HCT116 (cell line): ENCODE data around the gene TPK1. TPM values are rescaled to one million over a fixed set of nuclear protein-coding genes. Genes with fewer than 3 reads are reported as not detected.

Experiments
- ATAC-seq: fragments of 200-7000 bp; cut with Tn5 transposase; 2 replicates; pipeline ENCODE4 v1.9.1; 2020; ENCODE audit warnings: mild to moderate bottlenecking, moderate library complexity
- BruUV-seq: library from RNA; stranded (reverse); fragments of 400-500 nt; replicated peaks from 2 replicates; lab custom pipeline; 2021; lab: Mats Ljungman, UMichigan
- CTCF ChIA-PET: fragments of 300-600 bp; sonication (Branson Sonifier 250); formaldehyde crosslinking; loops from one replicate; lab custom pipeline; 2021; ENCODE audit warnings: antibody characterized with exemption; lab: Charles Lee
- POLR2A ChIA-PET: fragments of 300-600, 350-600 bp; sonication (Branson Sonifier 250); formaldehyde crosslinking; loops from one replicate; lab custom pipeline; 2021; ENCODE audit warnings: antibody characterized with exemption; lab: Charles Lee
- RAD21 ChIA-PET, 2 experiments: fragments of 300-600 bp; sonication (Branson Sonifier 250); formaldehyde crosslinking; loops; one replicate each; lab custom pipeline; 2023; ENCODE audit warnings: low total read pairs in 2 of 2; ENCODE audit not compliant: uncharacterized antibody in 2 of 2, unreplicated experiment in 2 of 2, low non-redundant PET in 1 of 2; lab: Charles Lee
- DNase-seq: peaks from one replicate; pipeline ENCODE4 v3.0.0-alpha.2; 2010; ENCODE audit warnings: low read depth, low spot score
- H2AFZ ChIP-seq: fragments of 200-600 bp; shearing (Covaris generic), sonication (generic); 2 replicates; pipeline ENCODE4 v1.6.1; 2017; ENCODE audit warnings: low read depth, mixed run types, mixed read lengths, antibody characterized with exemption, low read length; ENCODE audit not compliant: poor library complexity, severe bottlenecking
- H3K27ac ChIP-seq: 2 replicates; pipeline ENCODE4 v1.5.1; 2012; ENCODE audit warnings: low read depth, low read length
- H3K27me3 ChIP-seq: fragments of 200-600 bp; sonication (generic); 2 replicates; pipeline ENCODE4 v1.6.1; 2016; ENCODE audit warnings: mixed run types, low read length, mixed read lengths; ENCODE audit not compliant: insufficient read depth
- H3K36me3 ChIP-seq, 2 experiments: fragments of 200-500 bp in 1 of 2; fragments of 200-600 bp in 1 of 2; sonication (Bioruptor generic) in 1 of 2; sonication (generic) in 1 of 2; 2 replicates each; pipeline versions ENCODE4 v1.5.1 to v1.6.1; 2014 to 2016; ENCODE audit warnings: low read length in 2 of 2, inconsistent platforms in 1 of 2, mixed read lengths in 1 of 2, mixed run types in 1 of 2; ENCODE audit not compliant: insufficient read depth in 2 of 2, control insufficient read depth in 1 of 2
- H3K4me1 ChIP-seq, 2 experiments: fragments of 200-600 bp in 1 of 2; sonication (generic) in 1 of 2; 2 replicates each; pipeline versions ENCODE4 v1.5.1 to v1.6.1; 2012 to 2017; ENCODE audit warnings: low read length in 2 of 2, inconsistent platforms in 1 of 2, mild to moderate bottlenecking in 1 of 2, mixed read lengths in 1 of 2, mixed run types in 1 of 2, moderate library complexity in 1 of 2; ENCODE audit not compliant: insufficient read depth in 2 of 2, control insufficient read depth in 1 of 2
- H3K4me2 ChIP-seq: fragments of 200-600 bp; sonication (generic); 2 replicates; pipeline ENCODE4 v1.6.1; 2017; ENCODE audit warnings: mixed run types, low read length, mixed read lengths
- H3K4me3 ChIP-seq, 2 experiments: fragments of 200-600 bp in 1 of 2; sonication (generic) in 1 of 2; replicated peaks in 1 of 2; 2 replicates each; pipeline ENCODE4 v1.5.1; 2011 to 2016; ENCODE audit warnings: low read length in 2 of 2, control low read depth in 1 of 2, low read depth in 1 of 2, mild to moderate bottlenecking in 1 of 2, mixed read lengths in 1 of 2, mixed run types in 1 of 2
- H3K79me2 ChIP-seq: fragments of 200-600 bp; sonication (generic); 2 replicates; pipeline ENCODE4 v1.6.1; 2017; ENCODE audit warnings: mild to moderate bottlenecking, mixed run types, low read length, moderate library complexity, mixed read lengths; ENCODE audit not compliant: insufficient read depth
- H3K9ac ChIP-seq: fragments of 200-600 bp; sonication (generic); 2 replicates; pipeline ENCODE4 v1.6.1; 2016; ENCODE audit warnings: low read length, mixed read lengths
- H3K9me2 ChIP-seq: fragments of 200-600 bp; sonication (generic), shearing (Covaris generic); 2 replicates; pipeline ENCODE4 v1.6.1; 2017; ENCODE audit warnings: mixed run types, mild to moderate bottlenecking, moderate library complexity; ENCODE audit not compliant: insufficient read depth
- H3K9me3 ChIP-seq, 2 experiments: fragments of 200-500 bp in 1 of 2; fragments of 200-600 bp in 1 of 2; sonication (Bioruptor generic) in 1 of 2; sonication (generic) in 1 of 2; 2 replicates each; pipeline ENCODE4 v1.6.1; 2014 to 2017; ENCODE audit warnings: low read length in 2 of 2, mixed read lengths in 2 of 2, inconsistent platforms in 1 of 2, low read depth in 1 of 2, mild to moderate bottlenecking in 1 of 2, mixed run types in 1 of 2, moderate library complexity in 1 of 2; ENCODE audit not compliant: control insufficient read depth in 1 of 2, insufficient read depth in 1 of 2
- H4K20me1 ChIP-seq: fragments of 200-600 bp; sonication (generic), shearing (Covaris generic); 2 replicates; pipeline ENCODE4 v1.6.1; 2017; ENCODE audit warnings: mixed run types, mild to moderate bottlenecking, moderate library complexity; ENCODE audit not compliant: insufficient read depth
- CEBPB ChIP-seq: IDR thresholded peaks from 2 replicates; pipeline ENCODE4 v1.6.1; 2012; ENCODE audit warnings: low read depth
- ELF1 ChIP-seq: IDR thresholded peaks from 2 replicates; pipeline ENCODE4 v1.6.1; 2012; ENCODE audit warnings: low read depth, borderline replicate concordance
- EZH2 ChIP-seq: fragments of 200-600 bp; sonication (generic); IDR thresholded peaks from 2 replicates; pipeline ENCODE4 v1.6.1; 2017; ENCODE audit warnings: antibody characterized with exemption, mixed run types
- FOSL1 ChIP-seq: IDR thresholded peaks from 2 replicates; pipeline ENCODE4 v1.6.1; 2012; ENCODE audit warnings: low read depth
- JUND ChIP-seq: IDR thresholded peaks from 2 replicates; pipeline ENCODE4 v1.6.1; 2012
- POLR2A ChIP-seq: IDR thresholded peaks from 2 replicates; pipeline ENCODE4 v1.7.0; 2011; ENCODE audit warnings: borderline replicate concordance; ENCODE audit not compliant: insufficient read depth, insufficient read length; ENCODE audit errors: extremely low read depth
- POLR2AphosphoS5 ChIP-seq: IDR thresholded peaks from 2 replicates; pipeline ENCODE4 v1.6.1; 2011; ENCODE audit warnings: mild to moderate bottlenecking, low read depth, low read length, moderate library complexity
- RAD21 ChIP-seq: IDR thresholded peaks from 2 replicates; pipeline ENCODE4 v1.6.1; 2012; ENCODE audit warnings: low read depth, mild to moderate bottlenecking
- SIN3A ChIP-seq: IDR thresholded peaks from 2 replicates; pipeline ENCODE4 v1.6.1; 2012; ENCODE audit warnings: low read depth
- SP1 ChIP-seq: IDR thresholded peaks from 2 replicates; pipeline ENCODE4 v1.6.1; 2012; ENCODE audit warnings: low read depth
- SRF ChIP-seq: IDR thresholded peaks from 2 replicates; pipeline ENCODE4 v1.6.1; 2012; ENCODE audit warnings: low read depth
- TCF7L2 ChIP-seq: IDR thresholded peaks from 2 replicates; pipeline ENCODE4 v1.7.0; 2011; ENCODE audit warnings: borderline replicate concordance, inconsistent platforms; ENCODE audit not compliant: insufficient read depth, insufficient read length; ENCODE audit errors: extremely low read depth
- ZFX ChIP-seq: fragments of 450-650 bp; IDR thresholded peaks from 2 replicates; pipeline ENCODE4 v1.6.1; 2017
- ZNF274 ChIP-seq: fragments of 200-500 bp; sonication (Bioruptor generic); IDR thresholded peaks from 2 replicates; pipeline ENCODE4 v1.6.1; 2014; ENCODE audit warnings: mild to moderate bottlenecking, low read depth, low read length, inconsistent platforms
- intact Hi-C: fragments of 100-400 bp; cut with micrococcal nuclease; formaldehyde crosslinking; loops from 2 replicates; pipeline ENCODE4 v1.10.0; 2022
- total RNA-seq: library from RNA; stranded (reverse); gene quantifications from one replicate; pipeline ENCODE4 v1.2.1, GENCODE V29; 2021; ENCODE audit not compliant: unreplicated experiment
- TF ChIP-seq, protein P1 (sequence below): IDR thresholded peaks from 2 replicates; pipeline ENCODE4 v1.6.1; 2012; ENCODE audit warnings: low read depth
- TF ChIP-seq, protein P2 (sequence below), 3 experiments: fragments of 200-600 bp in 1 of 3; sonication (generic) in 1 of 3; IDR thresholded peaks in 2 of 3; conservative IDR thresholded peaks in 1 of 3; 2 replicates each; pipeline ENCODE4 v1.5.1; 2012 to 2017; ENCODE audit warnings: low read depth in 2 of 3, low read length in 2 of 3, antibody characterized with exemption in 1 of 3, borderline replicate concordance in 1 of 3, control low read depth in 1 of 3, mild to moderate bottlenecking in 1 of 3, mixed read lengths in 1 of 3, mixed run types in 1 of 3, moderate library complexity in 1 of 3; ENCODE audit not compliant: insufficient read depth in 1 of 3
- TF ChIP-seq, protein P3 (sequence below): IDR thresholded peaks from 2 replicates; pipeline ENCODE4 v1.6.1; 2012
- TF ChIP-seq, protein P4 (sequence below): IDR thresholded peaks from 2 replicates; pipeline ENCODE4 v1.6.1; 2011; ENCODE audit warnings: mild to moderate bottlenecking, low read length, moderate library complexity; ENCODE audit not compliant: insufficient replicate concordance; ENCODE audit errors: extremely low read depth

Gene TPK1
- total RNA-seq, 1 experiment from 2014 or later = 5.4 TPM

DNA sequence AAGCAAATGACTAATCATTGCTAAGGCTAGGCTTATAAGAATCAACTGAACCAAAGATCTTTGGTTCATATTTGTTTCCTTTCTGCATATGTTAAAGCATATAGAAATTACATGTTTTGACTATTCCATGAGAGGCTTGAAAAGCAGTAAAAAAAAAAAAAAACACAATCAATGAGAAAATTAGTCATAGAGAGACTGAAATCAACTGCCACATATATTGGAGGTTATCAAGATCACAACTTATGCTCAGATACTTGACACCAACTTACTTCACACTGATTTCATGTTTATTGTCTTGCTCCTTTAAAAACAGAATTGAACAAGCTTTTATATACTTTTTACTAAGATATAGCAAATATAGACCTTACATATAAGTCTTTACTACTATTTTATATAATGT, 161.3 kb downstream of the TPK1 start:
- ChIA-PET RAD21 (no interaction called here), POLR2A (no interaction called here), CTCF (no interaction called here)
- Histone ChIP-seq H4K20me1 (no peaks in the 10 kb centered on the region), H3K27me3 (no peaks in the 10 kb centered on the region), H3K79me2 (no peaks in the 10 kb centered on the region), H3K36me3 (no peaks in the 10 kb centered on the region), H3K27ac (no peak overlapping the region), H3K9me2 (no peaks in the 10 kb centered on the region), H3K4me2 (no peak overlapping the region), H2AFZ (no peak overlapping the region), H3K9ac (no peak overlapping the region), H3K4me1 (no peaks in the 10 kb centered on the region), H3K4me3 (no peak overlapping the region), H3K9me3 (no peaks in the 10 kb centered on the region)
- intact Hi-C loops = no loop called here
- TF ChIP-seq EZH2 (no peak), SIN3A (no peak), JUND (no peak), TCF7L2 (no peak), ZNF274 (no peak), RAD21 (no peak), ELF1 (no peak), FOSL1 (no peak), SRF (no peak), SP1 (no peak), POLR2A (no peak), CEBPB (no peak), ZFX (no peak), POLR2AphosphoS5 (no peak)
- TF ChIP-seq, protein P1, sequence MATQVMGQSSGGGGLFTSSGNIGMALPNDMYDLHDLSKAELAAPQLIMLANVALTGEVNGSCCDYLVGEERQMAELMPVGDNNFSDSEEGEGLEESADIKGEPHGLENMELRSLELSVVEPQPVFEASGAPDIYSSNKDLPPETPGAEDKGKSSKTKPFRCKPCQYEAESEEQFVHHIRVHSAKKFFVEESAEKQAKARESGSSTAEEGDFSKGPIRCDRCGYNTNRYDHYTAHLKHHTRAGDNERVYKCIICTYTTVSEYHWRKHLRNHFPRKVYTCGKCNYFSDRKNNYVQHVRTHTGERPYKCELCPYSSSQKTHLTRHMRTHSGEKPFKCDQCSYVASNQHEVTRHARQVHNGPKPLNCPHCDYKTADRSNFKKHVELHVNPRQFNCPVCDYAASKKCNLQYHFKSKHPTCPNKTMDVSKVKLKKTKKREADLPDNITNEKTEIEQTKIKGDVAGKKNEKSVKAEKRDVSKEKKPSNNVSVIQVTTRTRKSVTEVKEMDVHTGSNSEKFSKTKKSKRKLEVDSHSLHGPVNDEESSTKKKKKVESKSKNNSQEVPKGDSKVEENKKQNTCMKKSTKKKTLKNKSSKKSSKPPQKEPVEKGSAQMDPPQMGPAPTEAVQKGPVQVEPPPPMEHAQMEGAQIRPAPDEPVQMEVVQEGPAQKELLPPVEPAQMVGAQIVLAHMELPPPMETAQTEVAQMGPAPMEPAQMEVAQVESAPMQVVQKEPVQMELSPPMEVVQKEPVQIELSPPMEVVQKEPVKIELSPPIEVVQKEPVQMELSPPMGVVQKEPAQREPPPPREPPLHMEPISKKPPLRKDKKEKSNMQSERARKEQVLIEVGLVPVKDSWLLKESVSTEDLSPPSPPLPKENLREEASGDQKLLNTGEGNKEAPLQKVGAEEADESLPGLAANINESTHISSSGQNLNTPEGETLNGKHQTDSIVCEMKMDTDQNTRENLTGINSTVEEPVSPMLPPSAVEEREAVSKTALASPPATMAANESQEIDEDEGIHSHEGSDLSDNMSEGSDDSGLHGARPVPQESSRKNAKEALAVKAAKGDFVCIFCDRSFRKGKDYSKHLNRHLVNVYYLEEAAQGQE = no peak
- TF ChIP-seq, protein P2, sequence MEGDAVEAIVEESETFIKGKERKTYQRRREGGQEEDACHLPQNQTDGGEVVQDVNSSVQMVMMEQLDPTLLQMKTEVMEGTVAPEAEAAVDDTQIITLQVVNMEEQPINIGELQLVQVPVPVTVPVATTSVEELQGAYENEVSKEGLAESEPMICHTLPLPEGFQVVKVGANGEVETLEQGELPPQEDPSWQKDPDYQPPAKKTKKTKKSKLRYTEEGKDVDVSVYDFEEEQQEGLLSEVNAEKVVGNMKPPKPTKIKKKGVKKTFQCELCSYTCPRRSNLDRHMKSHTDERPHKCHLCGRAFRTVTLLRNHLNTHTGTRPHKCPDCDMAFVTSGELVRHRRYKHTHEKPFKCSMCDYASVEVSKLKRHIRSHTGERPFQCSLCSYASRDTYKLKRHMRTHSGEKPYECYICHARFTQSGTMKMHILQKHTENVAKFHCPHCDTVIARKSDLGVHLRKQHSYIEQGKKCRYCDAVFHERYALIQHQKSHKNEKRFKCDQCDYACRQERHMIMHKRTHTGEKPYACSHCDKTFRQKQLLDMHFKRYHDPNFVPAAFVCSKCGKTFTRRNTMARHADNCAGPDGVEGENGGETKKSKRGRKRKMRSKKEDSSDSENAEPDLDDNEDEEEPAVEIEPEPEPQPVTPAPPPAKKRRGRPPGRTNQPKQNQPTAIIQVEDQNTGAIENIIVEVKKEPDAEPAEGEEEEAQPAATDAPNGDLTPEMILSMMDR (IDR thresholded peaks at IDR 0.05 in 2 of 3, conservative IDR thresholded peaks at IDR 0.05 in 1 of 3; ENCODE audit: borderline replicate concordance in 1 of 3, insufficient read depth in 1 of 3, low read depth in 2 of 3, low read length in 2 of 3) = no peak
- TF ChIP-seq, protein P3, sequence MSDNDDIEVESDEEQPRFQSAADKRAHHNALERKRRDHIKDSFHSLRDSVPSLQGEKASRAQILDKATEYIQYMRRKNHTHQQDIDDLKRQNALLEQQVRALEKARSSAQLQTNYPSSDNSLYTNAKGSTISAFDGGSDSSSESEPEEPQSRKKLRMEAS = no peak
- TF ChIP-seq, protein P4, sequence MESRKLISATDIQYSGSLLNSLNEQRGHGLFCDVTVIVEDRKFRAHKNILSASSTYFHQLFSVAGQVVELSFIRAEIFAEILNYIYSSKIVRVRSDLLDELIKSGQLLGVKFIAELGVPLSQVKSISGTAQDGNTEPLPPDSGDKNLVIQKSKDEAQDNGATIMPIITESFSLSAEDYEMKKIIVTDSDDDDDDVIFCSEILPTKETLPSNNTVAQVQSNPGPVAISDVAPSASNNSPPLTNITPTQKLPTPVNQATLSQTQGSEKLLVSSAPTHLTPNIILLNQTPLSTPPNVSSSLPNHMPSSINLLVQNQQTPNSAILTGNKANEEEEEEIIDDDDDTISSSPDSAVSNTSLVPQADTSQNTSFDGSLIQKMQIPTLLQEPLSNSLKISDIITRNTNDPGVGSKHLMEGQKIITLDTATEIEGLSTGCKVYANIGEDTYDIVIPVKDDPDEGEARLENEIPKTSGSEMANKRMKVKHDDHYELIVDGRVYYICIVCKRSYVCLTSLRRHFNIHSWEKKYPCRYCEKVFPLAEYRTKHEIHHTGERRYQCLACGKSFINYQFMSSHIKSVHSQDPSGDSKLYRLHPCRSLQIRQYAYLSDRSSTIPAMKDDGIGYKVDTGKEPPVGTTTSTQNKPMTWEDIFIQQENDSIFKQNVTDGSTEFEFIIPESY = no peak
- DNase-seq = no peak
- no peak for ATAC-seq
- BruUV-seq = no TSS peak
